GM18867 (cell line): ENCODE results near the gene MPDZ.

Source experiments
- ATAC-seq: cut with Tn5 transposase; IDR thresholded peaks from one replicate; pipeline ENCODE4 v1.9.1; 2021; ENCODE audit warnings: mild to moderate bottlenecking, moderate library complexity; ENCODE audit not compliant: unreplicated experiment

The MPDZ gene, protein sequence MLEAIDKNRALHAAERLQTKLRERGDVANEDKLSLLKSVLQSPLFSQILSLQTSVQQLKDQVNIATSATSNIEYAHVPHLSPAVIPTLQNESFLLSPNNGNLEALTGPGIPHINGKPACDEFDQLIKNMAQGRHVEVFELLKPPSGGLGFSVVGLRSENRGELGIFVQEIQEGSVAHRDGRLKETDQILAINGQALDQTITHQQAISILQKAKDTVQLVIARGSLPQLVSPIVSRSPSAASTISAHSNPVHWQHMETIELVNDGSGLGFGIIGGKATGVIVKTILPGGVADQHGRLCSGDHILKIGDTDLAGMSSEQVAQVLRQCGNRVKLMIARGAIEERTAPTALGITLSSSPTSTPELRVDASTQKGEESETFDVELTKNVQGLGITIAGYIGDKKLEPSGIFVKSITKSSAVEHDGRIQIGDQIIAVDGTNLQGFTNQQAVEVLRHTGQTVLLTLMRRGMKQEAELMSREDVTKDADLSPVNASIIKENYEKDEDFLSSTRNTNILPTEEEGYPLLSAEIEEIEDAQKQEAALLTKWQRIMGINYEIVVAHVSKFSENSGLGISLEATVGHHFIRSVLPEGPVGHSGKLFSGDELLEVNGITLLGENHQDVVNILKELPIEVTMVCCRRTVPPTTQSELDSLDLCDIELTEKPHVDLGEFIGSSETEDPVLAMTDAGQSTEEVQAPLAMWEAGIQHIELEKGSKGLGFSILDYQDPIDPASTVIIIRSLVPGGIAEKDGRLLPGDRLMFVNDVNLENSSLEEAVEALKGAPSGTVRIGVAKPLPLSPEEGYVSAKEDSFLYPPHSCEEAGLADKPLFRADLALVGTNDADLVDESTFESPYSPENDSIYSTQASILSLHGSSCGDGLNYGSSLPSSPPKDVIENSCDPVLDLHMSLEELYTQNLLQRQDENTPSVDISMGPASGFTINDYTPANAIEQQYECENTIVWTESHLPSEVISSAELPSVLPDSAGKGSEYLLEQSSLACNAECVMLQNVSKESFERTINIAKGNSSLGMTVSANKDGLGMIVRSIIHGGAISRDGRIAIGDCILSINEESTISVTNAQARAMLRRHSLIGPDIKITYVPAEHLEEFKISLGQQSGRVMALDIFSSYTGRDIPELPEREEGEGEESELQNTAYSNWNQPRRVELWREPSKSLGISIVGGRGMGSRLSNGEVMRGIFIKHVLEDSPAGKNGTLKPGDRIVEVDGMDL (N-terminal part only)

DNA sequence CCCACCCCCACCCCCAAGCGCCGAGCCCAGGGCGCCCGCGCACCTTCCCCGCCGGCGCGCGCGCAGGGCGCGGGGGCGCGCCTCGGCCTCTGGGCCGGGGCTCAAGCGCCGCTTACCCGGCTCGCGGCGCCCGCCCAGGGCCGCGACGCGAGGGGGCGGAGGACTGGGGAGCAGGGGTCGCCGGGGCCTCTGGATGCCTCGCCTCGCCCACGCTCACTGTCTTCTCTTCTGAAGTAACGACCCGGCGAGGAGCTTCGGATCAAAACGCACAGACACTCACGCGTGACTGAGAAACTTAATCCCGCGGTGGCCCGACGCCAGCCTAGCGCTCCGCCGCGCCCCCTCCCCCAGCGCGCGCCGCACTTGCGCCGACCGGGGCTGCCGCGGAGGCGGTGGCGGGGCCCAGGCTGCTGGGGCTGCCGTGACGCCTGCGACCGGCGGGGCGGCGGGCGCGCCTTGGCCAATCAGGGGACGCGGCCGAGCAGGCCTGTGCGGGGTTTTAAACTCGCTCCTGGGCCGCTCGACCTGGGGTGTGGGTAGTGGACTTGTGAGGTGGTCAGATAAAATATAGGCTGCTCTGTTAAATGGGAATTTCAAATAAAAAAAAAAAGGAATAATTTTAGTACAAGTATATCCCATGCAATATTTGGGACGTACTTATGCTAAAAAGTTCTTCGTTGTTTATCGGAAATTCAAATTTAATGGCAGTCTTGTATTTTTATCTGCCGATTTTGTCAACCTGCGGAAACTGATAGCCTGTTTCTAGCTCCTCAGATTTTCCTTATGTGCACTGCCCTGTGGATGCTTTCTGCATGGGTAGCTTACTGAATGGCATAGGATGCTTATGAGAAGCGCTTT is at the start of gene MPDZ:
Gene MPDZ, minus strand, starts transcription at position 409 of the 858 bp plus-strand sequence. CDS start 29,377 bp downstream, outside the sequence.
- ATAC-seq: no peak

DNA sequence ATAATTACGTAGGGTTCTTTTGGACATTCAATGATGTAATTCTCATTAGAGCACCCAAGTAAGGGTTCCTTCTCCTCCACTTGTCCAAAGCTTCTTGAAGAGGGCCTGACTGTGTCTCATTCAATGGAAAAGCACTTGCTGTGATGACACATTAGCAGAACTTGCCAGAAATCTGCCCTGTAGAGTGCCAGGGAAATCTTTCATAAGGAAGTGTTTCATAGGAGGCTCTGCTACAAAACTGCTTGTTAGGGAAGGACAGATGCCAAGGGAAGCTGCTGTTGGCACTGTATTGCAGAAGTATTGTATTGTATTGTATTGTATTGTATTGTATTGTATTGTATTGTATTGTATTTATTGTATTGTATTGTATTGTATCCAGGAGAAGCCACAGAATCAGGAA is 45.5 kb upstream of the MPDZ start:
- ATAC-seq: no peak

DNA sequence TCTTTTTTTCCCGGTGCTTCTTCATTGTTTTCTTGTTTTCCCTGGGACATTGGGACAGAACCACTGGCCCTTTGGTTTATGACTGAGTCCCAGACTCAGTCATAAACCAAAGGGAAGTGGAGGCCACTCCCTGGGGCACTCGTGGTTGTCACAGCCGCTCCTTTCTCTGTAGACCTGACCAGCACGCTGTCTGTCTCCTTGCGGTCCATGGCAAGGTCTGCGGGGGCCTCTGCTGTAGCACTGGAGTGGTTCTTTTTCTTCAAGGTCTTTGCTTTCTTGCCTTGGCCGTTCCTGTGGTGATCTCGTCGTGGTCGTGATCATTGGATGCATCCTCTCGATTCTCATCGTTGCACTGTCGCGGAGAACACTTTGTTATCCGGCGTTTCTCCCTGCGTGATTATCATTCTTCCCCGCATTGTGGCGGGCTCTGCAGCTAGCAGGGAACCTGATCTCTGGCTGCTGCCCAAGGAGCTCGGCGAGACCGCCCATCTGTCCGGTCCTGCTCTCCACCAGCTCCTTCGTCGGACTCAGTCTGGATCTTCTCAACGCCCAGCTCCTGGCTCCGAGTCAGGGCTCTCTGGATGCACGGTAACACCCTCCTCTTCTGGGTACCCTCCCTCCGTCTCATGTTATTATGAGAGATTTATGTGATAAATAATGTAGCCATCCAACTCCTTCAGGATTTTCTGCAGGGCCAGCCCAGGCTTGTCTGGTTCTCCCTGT is 43.5 kb upstream of the MPDZ start:
- no peak for ATAC-seq

DNA sequence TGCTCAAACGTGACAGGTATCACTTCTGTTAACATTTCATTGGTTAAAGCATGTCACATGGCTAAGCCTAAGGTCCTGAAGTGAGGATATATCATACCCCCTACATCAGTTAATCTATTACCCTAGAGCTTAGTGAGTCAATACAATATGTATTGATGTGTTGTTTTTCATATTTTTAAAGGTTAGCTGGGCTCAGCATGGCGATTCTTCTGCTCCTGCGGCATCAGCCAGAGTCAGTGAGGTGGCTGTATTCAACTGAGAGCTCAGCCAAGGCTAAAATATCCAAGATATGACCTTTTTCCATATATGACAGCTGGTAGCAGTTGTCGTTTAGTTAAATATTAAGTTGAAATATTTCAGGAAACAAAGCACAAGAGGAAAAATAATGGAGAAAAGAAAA is 38.5 kb upstream of the MPDZ start:
- ATAC-seq: no peak

DNA sequence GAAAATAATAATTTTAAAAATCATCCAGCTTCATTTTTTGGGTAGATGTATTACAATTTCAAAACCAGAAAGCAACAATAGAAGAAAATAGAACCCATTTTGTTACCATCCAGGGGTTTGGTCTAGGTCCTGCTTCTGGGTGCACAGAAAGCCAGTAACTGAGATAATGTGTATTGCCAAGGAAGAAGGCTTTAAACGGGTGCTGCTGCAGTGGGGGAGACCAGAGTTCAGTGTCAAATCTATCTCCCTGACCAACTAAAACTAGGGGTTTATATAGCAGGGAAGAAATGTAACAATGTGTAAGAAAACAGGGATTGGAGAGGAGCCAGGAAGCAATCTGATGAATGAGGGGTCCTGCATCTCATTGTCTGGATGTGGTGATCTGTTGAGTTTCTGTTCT is 17.5 kb upstream of the MPDZ start:
- ATAC-seq: no peak

DNA sequence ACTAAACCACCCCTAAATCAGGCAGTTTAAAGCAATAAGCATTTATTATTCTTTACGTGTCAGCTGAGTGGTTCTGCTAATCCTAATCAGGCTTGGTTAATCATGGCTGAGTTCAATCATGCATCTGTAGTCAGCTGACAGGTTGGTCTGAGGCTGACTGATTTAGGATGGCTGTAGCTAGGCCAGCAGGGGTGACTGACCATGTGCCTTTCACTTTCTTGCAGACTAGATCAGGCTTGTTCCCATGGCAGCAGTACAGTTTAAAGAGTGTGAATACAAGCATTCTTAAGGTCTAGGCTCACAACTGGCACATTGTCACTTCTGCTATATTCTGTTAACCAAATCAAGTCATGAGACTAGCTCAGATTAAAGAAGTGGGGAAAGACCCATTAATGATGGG is 16.1 kb upstream of the MPDZ start:
- no peak for ATAC-seq

DNA sequence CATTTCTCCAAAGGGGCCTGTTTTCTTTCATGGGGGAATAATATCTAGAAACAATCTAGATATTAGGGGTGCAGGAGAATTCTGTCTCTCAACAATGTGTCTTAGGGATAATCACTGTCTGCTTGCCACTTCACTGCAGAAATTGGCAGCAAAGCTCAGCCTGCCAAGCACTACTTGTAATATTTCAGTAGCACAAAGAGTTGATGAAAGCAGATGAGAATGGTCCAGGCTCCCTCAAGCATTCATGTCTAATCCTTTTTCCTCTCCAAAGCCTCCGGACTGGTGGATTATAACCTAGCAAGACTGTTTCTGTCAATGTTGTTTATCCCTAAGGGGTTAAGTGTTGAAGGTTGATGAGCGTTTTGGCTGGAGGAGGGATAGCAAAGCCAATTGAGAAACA is 13.3 kb upstream of the MPDZ start:
- ATAC-seq: no peak

DNA sequence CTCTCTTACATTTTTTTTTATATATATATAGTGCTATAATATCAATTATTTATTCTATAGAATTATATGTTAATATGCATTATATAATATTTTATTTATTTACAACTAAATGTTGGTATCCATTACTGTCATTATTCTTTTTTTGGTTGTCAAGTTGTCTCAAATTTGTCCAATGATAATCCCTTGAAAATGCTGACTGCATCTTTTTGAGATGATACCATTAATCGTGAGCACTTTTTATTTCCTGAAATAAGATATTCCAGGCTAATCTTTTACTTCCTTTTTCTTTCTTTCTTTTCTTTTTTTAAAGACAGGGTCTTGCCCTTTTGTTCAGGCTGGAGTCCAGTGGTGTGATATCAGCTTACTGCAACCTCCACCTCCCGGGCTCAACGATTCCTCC is 12.7 kb upstream of the MPDZ start:
- no peak for ATAC-seq

DNA sequence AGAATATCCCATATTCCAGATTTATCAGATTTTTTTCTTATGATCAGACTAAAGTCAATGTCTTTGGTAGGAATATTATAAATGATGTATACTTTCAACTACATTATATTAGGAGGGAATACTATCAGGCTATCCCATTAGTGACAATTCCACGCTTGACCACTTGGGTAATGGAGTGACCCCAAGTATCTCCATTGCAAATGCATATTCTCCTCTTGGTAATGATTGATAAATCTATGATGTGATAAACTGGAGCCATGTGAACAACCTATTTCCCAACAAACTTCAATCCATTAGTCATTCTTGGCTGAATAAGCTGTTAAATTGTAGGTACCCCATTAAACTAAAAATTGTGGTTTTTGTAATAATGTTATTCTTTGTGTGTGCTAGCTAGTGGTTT is 12.2 kb upstream of the MPDZ start:
- ATAC-seq: no peak

DNA sequence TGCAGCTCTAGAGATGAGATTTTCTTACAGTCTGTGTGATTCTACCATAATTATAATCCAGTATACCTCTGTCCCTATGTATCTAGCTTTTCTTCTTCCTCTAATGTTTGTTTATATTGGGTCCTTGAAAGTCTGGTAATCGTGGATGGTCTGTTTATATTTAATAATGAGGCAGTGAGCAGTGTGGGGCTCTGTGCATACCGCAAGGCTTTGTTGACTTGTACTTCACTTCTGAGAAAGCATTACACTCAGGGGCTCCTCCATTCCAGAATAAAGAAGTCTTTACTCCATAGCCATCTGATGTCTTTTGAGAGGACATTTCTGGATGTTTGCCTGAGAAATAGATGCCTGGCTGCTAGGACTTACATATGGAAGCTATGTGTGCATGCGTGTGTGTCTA is 4.5 kb upstream of the MPDZ start:
- ATAC-seq: no peak

DNA sequence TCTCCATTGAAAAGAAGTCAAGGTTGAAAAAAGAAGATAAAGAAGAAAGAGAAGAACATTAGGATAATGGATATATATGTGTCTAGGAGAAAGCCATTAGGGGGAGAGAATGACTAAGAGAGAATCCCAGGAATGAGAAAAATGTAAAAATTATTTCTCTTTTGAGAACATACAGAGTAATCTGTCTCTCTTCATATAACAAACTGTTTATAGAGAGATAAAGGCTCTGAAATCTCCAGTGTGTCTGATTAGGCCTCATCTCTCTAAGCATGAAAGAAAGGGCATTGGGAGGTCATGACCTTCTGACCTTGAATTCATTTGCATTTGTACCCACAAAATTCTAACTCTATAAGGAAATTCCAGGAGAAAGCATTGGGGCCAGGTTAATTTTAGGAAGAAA is 3.5 kb upstream of the MPDZ start:
- no peak for ATAC-seq

DNA sequence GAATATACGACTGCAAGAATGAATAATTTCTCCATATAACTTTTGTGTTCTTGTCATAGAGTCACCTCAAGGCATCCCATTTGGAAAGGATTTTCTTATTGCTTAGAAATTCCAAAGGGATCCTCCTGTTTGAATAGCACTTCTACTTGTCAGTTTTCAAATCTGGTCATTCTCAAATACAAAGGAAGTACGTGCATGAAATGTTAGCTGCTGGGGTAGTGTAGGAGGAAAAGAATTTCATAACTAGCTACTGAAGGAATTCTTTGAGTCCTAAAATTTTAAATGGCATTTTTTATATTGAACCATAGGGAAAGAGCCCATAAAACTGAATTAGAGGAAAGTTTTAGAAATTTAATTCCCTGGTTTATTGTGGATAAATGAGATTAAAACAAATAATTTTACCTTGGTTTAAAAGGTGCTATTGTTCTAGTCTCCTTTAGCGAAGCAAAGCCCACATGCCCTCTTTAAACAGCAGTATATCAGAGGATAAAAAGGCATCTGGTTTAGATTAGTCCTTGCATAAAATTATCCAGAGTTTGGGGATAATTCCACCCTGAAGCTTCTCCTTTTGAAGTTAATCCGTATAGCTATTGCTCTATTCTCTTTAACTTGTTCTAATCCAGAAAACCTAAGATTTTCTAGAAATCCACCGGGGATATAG is 2.0 kb upstream of the MPDZ start:
- ATAC-seq: no peak

DNA sequence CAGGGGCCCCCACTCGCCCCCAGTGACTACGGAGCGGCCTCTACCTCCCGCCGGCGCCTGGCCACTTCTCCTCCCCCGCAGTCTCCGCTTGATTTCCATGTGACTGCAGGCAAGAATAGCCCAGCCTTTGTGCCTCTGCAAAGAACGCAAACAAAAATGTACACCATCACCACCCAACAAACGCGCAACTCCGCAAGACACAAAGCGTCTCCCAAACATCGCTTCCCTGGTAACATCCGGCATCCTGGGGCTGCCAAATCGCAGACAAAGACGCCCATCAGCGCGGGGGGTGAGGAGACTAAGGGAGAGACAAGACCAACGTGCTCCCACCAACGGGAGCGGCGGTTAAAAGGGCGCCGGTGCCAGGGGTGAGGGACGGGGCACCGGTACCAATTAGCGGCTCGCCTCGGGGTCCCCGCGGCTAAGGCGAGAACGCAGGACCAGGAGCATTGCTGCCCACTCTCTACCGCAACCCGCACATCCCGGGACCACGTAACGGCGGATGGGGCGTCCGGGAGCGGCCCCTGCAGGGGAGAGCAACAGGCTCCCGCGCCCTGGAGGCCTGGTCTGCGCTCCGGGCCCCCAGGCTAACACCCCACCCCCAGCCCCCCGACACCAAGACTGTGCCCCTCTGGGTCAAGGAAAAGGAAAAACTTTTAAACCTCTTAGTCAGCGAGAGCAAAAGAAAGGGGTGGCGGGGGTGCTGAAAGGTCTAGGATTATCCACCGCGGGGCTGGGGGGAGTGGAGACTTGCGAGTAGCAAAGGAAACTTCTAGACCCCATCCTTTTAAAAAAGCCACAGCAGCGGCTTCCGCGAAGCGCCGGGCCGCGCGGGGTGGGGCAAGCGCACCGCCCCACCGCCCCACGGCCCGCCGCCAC is 885 bp downstream of the MPDZ start:
- ATAC-seq: no peak

DNA sequence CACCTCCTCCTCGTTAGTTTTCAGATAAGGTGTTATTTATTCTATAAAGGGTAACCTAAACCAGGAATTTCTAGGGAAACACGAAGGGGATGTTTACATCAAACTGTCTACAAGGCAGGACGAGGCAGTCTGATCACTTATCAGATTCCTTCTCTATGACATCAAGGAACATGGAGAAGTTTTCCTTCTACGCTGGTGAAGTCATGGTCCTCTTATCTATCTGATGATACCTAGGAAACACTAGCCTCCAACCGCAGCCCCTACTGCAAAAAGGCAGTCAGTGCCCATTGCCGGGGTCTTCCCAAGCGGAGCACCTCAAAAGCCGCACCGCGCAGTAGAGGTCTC is 1.5 kb downstream of the MPDZ start:
- ATAC-seq: no peak

DNA sequence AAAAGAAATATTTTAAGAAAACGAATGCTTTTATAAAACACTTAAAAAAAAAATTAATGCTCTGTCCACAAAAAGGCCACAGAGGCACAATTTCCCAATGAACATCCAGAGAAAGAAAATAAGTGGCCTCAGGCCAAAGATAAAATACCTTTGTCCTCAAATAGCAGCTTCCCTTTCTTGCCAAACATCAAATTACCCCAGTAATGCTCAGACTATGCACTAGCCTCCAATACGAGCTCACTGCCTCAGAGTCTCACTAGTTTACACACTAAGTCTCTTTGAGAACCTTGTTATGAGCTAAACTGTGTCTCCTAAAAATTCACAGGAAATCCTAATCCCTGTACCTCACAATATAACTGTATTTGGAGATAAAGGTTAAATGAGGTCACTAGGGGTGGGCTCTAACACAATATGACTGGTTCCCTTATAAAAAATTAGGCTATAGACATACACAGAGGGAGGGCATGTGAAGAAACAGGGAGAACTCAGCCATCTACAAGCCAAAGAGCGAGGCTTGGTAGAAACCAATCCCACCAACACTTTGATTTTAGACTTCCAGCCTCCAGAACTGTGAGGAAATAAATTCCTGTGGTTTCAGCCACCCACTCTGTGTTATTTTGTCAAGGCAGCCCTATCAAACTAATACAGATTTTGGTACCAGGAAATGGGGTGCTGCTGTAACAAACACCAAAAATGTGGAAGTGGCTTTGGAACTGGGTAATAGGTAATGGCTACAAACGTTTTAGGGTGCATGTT is 4.4 kb downstream of the MPDZ start:
- no peak for ATAC-seq

DNA sequence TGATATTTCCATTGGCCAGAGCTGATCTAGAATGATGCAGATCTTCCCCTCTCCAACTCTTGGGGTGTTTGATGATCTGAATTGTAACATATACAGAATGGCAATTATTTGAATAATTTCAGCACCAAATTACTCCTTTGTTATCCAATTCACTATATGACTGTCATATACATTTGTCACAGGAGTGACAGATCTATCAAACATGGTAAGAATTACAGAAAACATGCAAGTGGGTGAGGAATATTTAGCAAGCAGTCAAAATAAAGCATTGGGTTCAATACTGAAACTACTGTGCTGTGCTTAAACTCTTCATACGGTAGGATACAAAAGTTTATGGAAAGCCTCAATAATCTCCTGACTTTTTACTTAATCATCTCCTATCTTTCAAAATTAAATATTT is 8.8 kb downstream of the MPDZ start:
- ATAC-seq: no peak

DNA sequence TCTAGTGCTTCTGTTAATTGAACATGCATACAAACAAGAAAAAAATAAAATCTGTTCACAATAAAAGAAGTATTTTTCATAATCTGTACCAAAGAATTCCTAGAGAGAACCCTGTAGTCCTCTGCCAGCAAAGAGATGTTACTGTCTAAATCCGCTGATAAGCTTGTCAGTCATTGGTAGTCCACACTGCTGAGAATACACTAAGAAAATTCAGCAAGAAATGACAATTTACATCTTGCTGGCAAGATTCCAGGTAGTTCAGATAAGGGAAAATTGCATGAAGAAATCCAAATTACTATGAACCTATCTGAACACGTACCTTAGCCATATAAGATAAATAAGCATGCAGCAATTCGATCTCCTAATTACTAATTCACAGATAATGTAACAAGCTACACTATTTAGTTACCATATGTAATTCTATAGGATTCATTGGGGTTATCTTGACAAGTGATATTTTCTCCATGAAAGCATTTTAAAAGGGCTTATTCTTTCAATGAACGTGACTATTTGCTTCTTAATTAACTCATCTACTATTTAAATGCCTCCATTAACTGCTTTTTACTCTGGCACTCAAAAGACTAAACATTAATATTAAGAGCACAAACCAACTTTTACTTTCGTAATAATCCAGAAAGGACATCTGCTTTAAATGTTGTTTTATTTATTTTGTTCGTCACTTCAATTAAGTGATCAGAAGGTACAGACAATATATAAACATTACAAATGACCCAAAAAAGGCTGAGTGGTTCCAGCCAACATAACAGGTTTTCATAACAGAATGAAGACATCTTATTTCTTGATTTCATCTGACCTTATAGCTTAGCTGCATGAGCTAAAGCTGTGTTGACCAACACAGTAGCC is 9.7 kb downstream of the MPDZ start:
- no peak for ATAC-seq
